Renal cortex interstitium (tissue), 11 donors: ENCODE results near the gene ST8SIA4. TPM values are rescaled to one million over a fixed set of nuclear protein-coding genes. Genes with fewer than 3 reads are reported as not detected.
A peak's percentile ranks its signal among the peaks of the same experiment; 100 is the strongest.

ENCODE experiments used
- DNase-seq, 11 donors: peaks; one replicate each; pipeline ENCODE4 v3.0.0-alpha.2; 2013; ENCODE audit warnings: low read depth in 9 of 11, low spot score in 4 of 11; ENCODE audit errors: extremely low read depth in 1 of 11
- polyA plus RNA-seq, 3 donors: library from polyadenylated mRNA; unstranded; fragments of 120-200 nt; gene quantifications; one replicate each; pipeline ENCODE4 v1.2.1, GENCODE V29; 2013; ENCODE audit not compliant: insufficient read length in 3 of 3

ST8SIA4 gene
- polyA plus RNA-seq, 3 donors: 5.1 to 7.9 (median 7.2) TPM

- DNase-seq: no peak
These were observed 12.5 kb downstream of the ST8SIA4 start for GRCh38 chr5:100890461-100891008.

GRCh38 chr5:100889896-100890295 is 13.2 kb downstream of the ST8SIA4 start:
- DNase-seq: no peak

GRCh38 chr5:100889165-100889743 is 13.8 kb downstream of the ST8SIA4 start:
- no peak for DNase-seq

GRCh38 chr5:100877274-100877673 is 25.8 kb downstream of the ST8SIA4 start:
- DNase-seq: no peak

- no peak for DNase-seq
These were observed 30.5 kb downstream of the ST8SIA4 start for GRCh38 chr5:100872408-100873190.

GRCh38 chr5:100867039-100867562 is 36.0 kb downstream of the ST8SIA4 start:
- no peak for DNase-seq

- DNase-seq: no peak
These were observed 38.2 kb downstream of the ST8SIA4 start for GRCh38 chr5:100864931-100865330.

- no peak for DNase-seq
These were observed 39.3 kb downstream of the ST8SIA4 start for GRCh38 chr5:100863739-100864138.

GRCh38 chr5:100861148-100861547 is 41.9 kb downstream of the ST8SIA4 start:
- no peak for DNase-seq

- no peak for DNase-seq
These were observed 42.7 kb downstream of the ST8SIA4 start for GRCh38 chr5:100860407-100860806.

- no peak for DNase-seq
These were observed 44.0 kb downstream of the ST8SIA4 start for GRCh38 chr5:100858987-100859545.

- no peak for DNase-seq
These were observed 46.6 kb downstream of the ST8SIA4 start for GRCh38 chr5:100856462-100856861.

GRCh38 chr5:100855937-100856430 is 47.1 kb downstream of the ST8SIA4 start:
- no peak for DNase-seq

GRCh38 chr5:100855295-100855694 is 47.8 kb downstream of the ST8SIA4 start:
- DNase-seq: no peak

- DNase-seq: peak in 1 of 11 donors; percentile 6
These were observed 48.5 kb downstream of the ST8SIA4 start for GRCh38 chr5:100854591-100854990.

GRCh38 chr5:100853582-100853981 is 49.5 kb downstream of the ST8SIA4 start:
- no peak for DNase-seq

GRCh38 chr5:100852988-100853449 is 50.1 kb downstream of the ST8SIA4 start:
- no peak for DNase-seq

GRCh38 chr5:100852051-100852450 is 51.0 kb downstream of the ST8SIA4 start:
- no peak for DNase-seq

- no peak for DNase-seq
These were observed 56.3 kb downstream of the ST8SIA4 start for GRCh38 chr5:100846772-100847171.

GRCh38 chr5:100842080-100842479 is 61.0 kb downstream of the ST8SIA4 start:
- no peak for DNase-seq
